ENCODE results near the gene PITX3.

GRCh38 chr10:102266670-102267069 is 25.4 kb upstream of the PITX3 start:
- TF ChIP-seq POLR2AphosphoS5 (IDR thresholded peaks at IDR 0.05; ENCODE audit: low read depth, low read length) = no peak
- TF ChIP-seq POLR2A (IDR thresholded peaks at IDR 0.05; ENCODE audit: low read depth, low read length) = no peak

Measured in GM12891 (cell line).